K562 (cell line): ENCODE data around the gene HAAO. TPM values are rescaled to one million over a fixed set of nuclear protein-coding genes. Genes with fewer than 3 reads are reported as not detected.

ENCODE experiments used
- CCNT2 ChIP-seq: IDR thresholded peaks from 2 replicates; pipeline ENCODE4 v1.6.1; 2011; ENCODE audit warnings: borderline replicate concordance, low read depth, mild to moderate bottlenecking, moderate library complexity, mixed read lengths, low read length; ENCODE audit not compliant: insufficient read length; ENCODE audit errors: extremely low read depth
- CHD2 ChIP-seq: IDR thresholded peaks from 2 replicates; pipeline ENCODE4 v1.6.1; 2011; ENCODE audit warnings: low read depth, low read length
- CHD4 ChIP-seq: fragments of 200-600 bp; sonication (generic); IDR thresholded peaks from 3 replicates; pipeline ENCODE4 v1.6.1; 2012; ENCODE audit warnings: low read depth, mild to moderate bottlenecking, mixed read lengths, low read length, inconsistent platforms; ENCODE audit not compliant: insufficient read depth, insufficient replicate concordance, poor library complexity, severe bottlenecking
- COPS2 ChIP-seq: fragments of 450-650 bp; conservative IDR thresholded peaks from 2 replicates; pipeline ENCODE4 v1.6.1; 2016; ENCODE audit warnings: mild to moderate bottlenecking, moderate library complexity
- EGR1 ChIP-seq: fragments of 450-650 bp; conservative IDR thresholded peaks from 2 replicates; pipeline ENCODE4 v1.6.1; 2017; ENCODE audit warnings: mild to moderate bottlenecking
- EHMT2 ChIP-seq: fragments of 450-650 bp; IDR thresholded peaks from 2 replicates; pipeline ENCODE4 v1.6.1; 2018; ENCODE audit warnings: antibody characterized with exemption
- GABPB2 ChIP-seq: fragments of 250-450 bp; sonication (Bioruptor Pico); conservative IDR thresholded peaks from 2 replicates; pipeline ENCODE4 v1.5.1; 2021; ENCODE audit warnings: mild to moderate bottlenecking
- GATAD2A ChIP-seq: fragments of 450-650 bp; IDR thresholded peaks from 2 replicates; pipeline ENCODE4 v1.6.1; 2017
- HINFP ChIP-seq: fragments of 450-650 bp; conservative IDR thresholded peaks from 2 replicates; pipeline ENCODE4 v1.6.1; 2016; ENCODE audit warnings: missing genetic modification characterization, low read depth, mild to moderate bottlenecking, control low read depth, missing compliant biosample characterization
- HOMEZ ChIP-seq: fragments of 250-450 bp; sonication (Bioruptor Pico); IDR thresholded peaks from 2 replicates; pipeline ENCODE4 v1.4.0; 2020; ENCODE audit warnings: mild to moderate bottlenecking, moderate library complexity
- NCOA4 ChIP-seq: fragments of 450-650 bp; IDR thresholded peaks from 2 replicates; pipeline ENCODE4 v1.6.1; 2018; ENCODE audit warnings: mild to moderate bottlenecking; ENCODE audit not compliant: partially characterized antibody
- NEUROD1 ChIP-seq: fragments of 150-350 bp; IDR thresholded peaks from 2 replicates; pipeline ENCODE4 v1.6.1; 2014; ENCODE audit warnings: borderline replicate concordance, low read length, low read depth; ENCODE audit not compliant: partially characterized antibody
- POLR2G ChIP-seq: fragments of 200-400 bp; formaldehyde crosslinking; IDR thresholded peaks from 2 replicates; pipeline ENCODE4 v1.6.1; 2017; ENCODE audit warnings: low read depth, mild to moderate bottlenecking, antibody characterized with exemption, low read length, moderate library complexity
- RBFOX2 ChIP-seq: fragments of 200-400 bp; formaldehyde crosslinking; IDR thresholded peaks from 2 replicates; pipeline ENCODE4 v1.6.1; 2017; ENCODE audit warnings: low read depth, mild to moderate bottlenecking, low read length, moderate library complexity
- RHOXF2B ChIP-seq: fragments of 250-450 bp; sonication (Bioruptor Pico); conservative IDR thresholded peaks from 2 replicates; pipeline ENCODE4 v1.5.1; 2021
- ZNF165 ChIP-seq: fragments of 250-450 bp; sonication (Bioruptor Pico); IDR thresholded peaks from 2 replicates; pipeline ENCODE4 v1.4.0; 2020; ENCODE audit warnings: borderline replicate concordance
- ZNF444 ChIP-seq: fragments of 250-450 bp; sonication (Bioruptor Pico); IDR thresholded peaks from 2 replicates; pipeline ENCODE4 v1.4.0; 2020; ENCODE audit warnings: mild to moderate bottlenecking, moderate library complexity
- ZNF75A ChIP-seq: fragments of 450-650 bp; formaldehyde crosslinking; IDR thresholded peaks from 2 replicates; pipeline ENCODE4 v1.4.0; 2020; ENCODE audit warnings: mild to moderate bottlenecking
- ZNF830 ChIP-seq: fragments of 250-450 bp; sonication (Bioruptor Pico); IDR thresholded peaks from 2 replicates; pipeline ENCODE4 v1.5.0; 2021; ENCODE audit warnings: mild to moderate bottlenecking
- polyA plus RNA-seq, 8 experiments: library from polyadenylated mRNA; depleted of rRNA in 4 of 8; stranded (reverse) in 5 of 8; unstranded in 3 of 8; fragments of >200 nt; fragmentation: Nextera tagmentation in 2 of 8; fragmentation: Illumina TruSeq in 1 of 8; extraction: Ambion mirVana in 2 of 8; extraction: Trizol in 1 of 8; gene quantifications; 2 replicates each; pipeline versions ENCODE4 v1.2.1 to v1.2.3, GENCODE V29; 2011 to 2014; ENCODE audit warnings: inconsistent platforms in 1 of 8, missing spikeins in 1 of 8
- total RNA-seq, 7 experiments: library from RNA; depleted of rRNA in 6 of 7; stranded (reverse); fragments of >200 nt in 6 of 7; fragmentation: Illumina TruSeq in 2 of 7; extraction: Trizol in 2 of 7; gene quantifications; 2 replicates each; pipeline versions ENCODE4 v1.2.1 to v1.2.3, GENCODE V29; 2011 to 2021; ENCODE audit warnings: low replicate concordance in 1 of 7
- TF ChIP-seq, protein P1 (sequence below): fragments of 450-650 bp; formaldehyde crosslinking; IDR thresholded peaks from 2 replicates; pipeline ENCODE4 v1.4.0; 2020; ENCODE audit warnings: mild to moderate bottlenecking, moderate library complexity
- TF ChIP-seq, protein P2 (sequence below): fragments of 250-450 bp; sonication (Bioruptor Pico); IDR thresholded peaks from 2 replicates; pipeline ENCODE4 v1.8.0; 2021; ENCODE audit warnings: borderline replicate concordance, mild to moderate bottlenecking, moderate library complexity; ENCODE audit not compliant: poor library complexity, severe bottlenecking
- TF ChIP-seq, protein P3 (sequence below), 2 experiments: IDR thresholded peaks; 2 replicates each; pipeline ENCODE4 v1.6.1; 2011; ENCODE audit warnings: borderline replicate concordance in 1 of 2, control low read depth in 1 of 2, low read depth in 1 of 2, low read length in 1 of 2, mild to moderate bottlenecking in 1 of 2, mixed read lengths in 1 of 2, moderate library complexity in 1 of 2; ENCODE audit not compliant: insufficient read depth in 1 of 2, insufficient read length in 1 of 2, poor library complexity in 1 of 2, severe bottlenecking in 1 of 2; ENCODE audit errors: extremely low read depth in 1 of 2

HAAO gene
- total and polyA plus RNA-seq, 9 of the 15 experiments (the other 6 are each of a cell fraction or from before 2014, with no cell fraction given) = not detected

GRCh38 chr2:42809819-42810120, 17.4 kb upstream of the HAAO start (continued):
- TF ChIP-seq CCNT2 (peak; percentile 76), EHMT2 (no peak), NEUROD1 (peak; percentile 30), CHD4 (no peak), ZNF444 (CRISPR knock-in tag) (no peak), ZNF830 (no peak), NCOA4 (no peak), GABPB2 (CRISPR knock-in tag) (no peak), GATAD2A (no peak), HINFP (tag) (no peak), RHOXF2B (no peak), CHD2 (no peak), ZNF165 (CRISPR knock-in tag) (no peak), POLR2G (no peak), HOMEZ (CRISPR knock-in tag) (no peak), RBFOX2 (peak; percentile 62; the same call in 1 of the 2 replicates), COPS2 (no peak), EGR1 (no peak), ZNF75A (CRISPR knock-in tag) (no peak)
- TF ChIP-seq, protein P1, sequence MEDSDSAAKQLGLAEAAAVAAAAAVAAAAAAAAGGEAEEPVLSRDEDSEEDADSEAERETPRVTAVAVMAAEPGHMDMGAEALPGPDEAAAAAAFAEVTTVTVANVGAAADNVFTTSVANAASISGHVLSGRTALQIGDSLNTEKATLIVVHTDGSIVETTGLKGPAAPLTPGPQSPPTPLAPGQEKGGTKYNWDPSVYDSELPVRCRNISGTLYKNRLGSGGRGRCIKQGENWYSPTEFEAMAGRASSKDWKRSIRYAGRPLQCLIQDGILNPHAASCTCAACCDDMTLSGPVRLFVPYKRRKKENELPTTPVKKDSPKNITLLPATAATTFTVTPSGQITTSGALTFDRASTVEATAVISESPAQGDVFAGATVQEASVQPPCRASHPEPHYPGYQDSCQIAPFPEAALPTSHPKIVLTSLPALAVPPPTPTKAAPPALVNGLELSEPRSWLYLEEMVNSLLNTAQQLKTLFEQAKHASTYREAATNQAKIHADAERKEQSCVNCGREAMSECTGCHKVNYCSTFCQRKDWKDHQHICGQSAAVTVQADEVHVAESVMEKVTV (CRISPR knock-in tag) = no peak
- TF ChIP-seq, protein P2, sequence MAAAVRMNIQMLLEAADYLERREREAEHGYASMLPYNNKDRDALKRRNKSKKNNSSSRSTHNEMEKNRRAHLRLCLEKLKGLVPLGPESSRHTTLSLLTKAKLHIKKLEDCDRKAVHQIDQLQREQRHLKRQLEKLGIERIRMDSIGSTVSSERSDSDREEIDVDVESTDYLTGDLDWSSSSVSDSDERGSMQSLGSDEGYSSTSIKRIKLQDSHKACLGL (CRISPR knock-in tag) = no peak
- TF ChIP-seq, protein P3, sequence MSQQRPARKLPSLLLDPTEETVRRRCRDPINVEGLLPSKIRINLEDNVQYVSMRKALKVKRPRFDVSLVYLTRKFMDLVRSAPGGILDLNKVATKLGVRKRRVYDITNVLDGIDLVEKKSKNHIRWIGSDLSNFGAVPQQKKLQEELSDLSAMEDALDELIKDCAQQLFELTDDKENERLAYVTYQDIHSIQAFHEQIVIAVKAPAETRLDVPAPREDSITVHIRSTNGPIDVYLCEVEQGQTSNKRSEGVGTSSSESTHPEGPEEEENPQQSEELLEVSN (IDR thresholded peaks at IDR 0.05; ENCODE audit: borderline replicate concordance in 1 of 2, extremely low read depth in 1 of 2, insufficient read depth in 1 of 2, insufficient read length in 1 of 2, low read depth in 1 of 2, low read length in 1 of 2, poor library complexity in 1 of 2, severe bottlenecking in 1 of 2) = peak in 1 of 2 experiments; percentile 72
